Left ventricle myocardium inferior (tissue), 1 donor: ENCODE measurements around the gene C1orf122. TPM values are rescaled to one million over a fixed set of nuclear protein-coding genes. Genes with fewer than 3 reads are reported as not detected.

ENCODE experiments used
- DNase-seq: peaks from one replicate; pipeline ENCODE4 v3.0.0-alpha.2; 2020
- H3K27ac ChIP-seq: fragments of 200-600 bp; replicated peaks from 2 replicates; pipeline ENCODE4 v1.8.0; 2021
- H3K27me3 ChIP-seq: fragments of 200-600 bp; 2 replicates; pipeline ENCODE4 v1.8.0; 2021; ENCODE audit warnings: low read depth
- H3K36me3 ChIP-seq: fragments of 200-600 bp; 2 replicates; pipeline ENCODE4 v1.8.0; 2021
- H3K4me1 ChIP-seq: fragments of 200-600 bp; 2 replicates; pipeline ENCODE4 v1.8.0; 2021
- H3K4me3 ChIP-seq: fragments of 200-600 bp; 2 replicates; pipeline ENCODE4 v1.8.0; 2021; ENCODE audit warnings: mild to moderate bottlenecking, moderate library complexity
- H3K9me3 ChIP-seq: fragments of 200-600 bp; replicated peaks from 2 replicates; pipeline ENCODE4 v1.8.0; 2021
- CTCF ChIP-seq: fragments of 200-600 bp; IDR thresholded peaks from 2 replicates; pipeline ENCODE4 v1.8.0; 2021; ENCODE audit warnings: antibody characterized with exemption, mild to moderate bottlenecking, borderline replicate concordance
- intact Hi-C: fragments of 100-400 bp; cut with micrococcal nuclease; formaldehyde crosslinking; loops from one replicate; pipeline ENCODE4 v1.11.0; 2022
- total RNA-seq: library from RNA; stranded (reverse); fragmentation: NEBNext Ultra II Directional; extraction: Animal tissue kit (Norgen Biotek cat#: 25700); gene quantifications from one replicate; pipeline ENCODE4 v1.2.1, GENCODE V29; 2021
- donor health status: DM: no; HTN: yes; CAD: no; lungs with severe emphysema.

C1orf122 gene
- total RNA-seq, 1 donor from 2014 or later = 47.3 TPM

- no peaks in the 10 kb centered on the region for H3K9me3 ChIP-seq
- no peak overlapping the region for H3K27ac ChIP-seq
- no peak overlapping the region for H3K4me3 ChIP-seq
- H3K4me1 ChIP-seq = peaks cover 63% of the 10 kb centered on the region
- peaks cover 12% of the 10 kb centered on the region for H3K36me3 ChIP-seq
- DNase-seq = no peak
- no peaks in the 10 kb centered on the region for H3K27me3 ChIP-seq
- intact Hi-C loops = no loop called here
- no peak for TF ChIP-seq CTCF
Observed at GRCh38 chr1:37850352-37850955, 42.9 kb downstream of the C1orf122 start.

DNA sequence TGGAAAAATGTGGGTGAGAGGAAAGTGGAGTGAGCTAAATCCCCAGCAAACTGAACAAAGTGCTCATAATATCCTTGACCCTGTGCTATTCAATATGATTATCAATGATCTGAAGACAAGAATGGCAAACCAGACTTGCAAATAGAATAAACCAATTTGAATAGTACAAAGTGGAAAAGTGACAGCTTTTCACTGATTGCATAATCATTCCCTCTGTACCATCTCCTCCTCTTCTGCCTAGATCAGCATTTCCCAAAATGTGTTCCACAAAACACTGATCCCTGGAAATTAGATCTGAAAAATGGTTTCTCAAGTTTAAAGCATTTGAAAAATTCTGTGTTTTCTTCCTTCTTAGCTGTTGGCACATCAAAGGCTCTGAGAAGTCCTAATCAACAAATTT lies 43.7 kb downstream of the C1orf122 start:
- DNase-seq = no peak
- Histone ChIP-seq H3K27ac (peak overlapping the region; percentile 1), H3K4me1 (peaks cover 65% of the 10 kb centered on the region), H3K27me3 (no peaks in the 10 kb centered on the region), H3K9me3 (no peaks in the 10 kb centered on the region), H3K4me3 (no peak overlapping the region), H3K36me3 (peaks cover 16% of the 10 kb centered on the region)
- intact Hi-C loops = no loop called here
- TF ChIP-seq CTCF = no peak

DNA sequence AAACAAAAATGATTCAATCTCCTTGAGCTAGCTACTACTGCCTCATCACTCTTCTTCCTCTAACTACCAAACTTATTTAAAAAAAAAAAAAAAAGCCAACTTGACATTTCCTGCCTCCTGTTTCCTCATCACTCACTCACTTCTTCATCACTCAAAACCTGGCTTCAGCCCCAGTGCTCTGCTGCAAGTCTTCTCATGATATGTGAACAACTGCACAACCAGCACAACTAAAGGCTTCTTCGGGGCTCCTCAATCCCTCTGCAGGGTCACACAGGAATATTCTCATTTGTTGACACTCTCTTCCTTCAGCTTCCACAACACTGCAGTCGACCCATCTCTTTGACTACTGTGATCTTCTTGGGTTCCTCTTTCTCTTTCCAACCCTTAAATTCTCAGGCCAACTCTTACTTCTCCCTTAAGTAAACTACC lies 44.2 kb downstream of the C1orf122 start:
- no peak for DNase-seq
- Histone ChIP-seq H3K4me3 (no peak overlapping the region), H3K36me3 (peaks cover 21% of the 10 kb centered on the region), H3K27ac (peak overlapping the region; percentile 1), H3K4me1 (peaks cover 70% of the 10 kb centered on the region), H3K27me3 (no peaks in the 10 kb centered on the region), H3K9me3 (no peaks in the 10 kb centered on the region)
- no peak for TF ChIP-seq CTCF
- intact Hi-C loops = no loop called here

GRCh38 chr1:37853157-37853556 lies 45.6 kb downstream of the C1orf122 start:
- H3K9me3 ChIP-seq = no peaks in the 10 kb centered on the region
- no peak overlapping the region for H3K4me3 ChIP-seq
- TF ChIP-seq CTCF = no peak
- peaks cover 28% of the 10 kb centered on the region for H3K36me3 ChIP-seq
- no peak overlapping the region for H3K27ac ChIP-seq
- peaks cover 84% of the 10 kb centered on the region for H3K4me1 ChIP-seq
- DNase-seq = no peak
- H3K27me3 ChIP-seq = no peaks in the 10 kb centered on the region
- intact Hi-C loops = no loop called here

DNA sequence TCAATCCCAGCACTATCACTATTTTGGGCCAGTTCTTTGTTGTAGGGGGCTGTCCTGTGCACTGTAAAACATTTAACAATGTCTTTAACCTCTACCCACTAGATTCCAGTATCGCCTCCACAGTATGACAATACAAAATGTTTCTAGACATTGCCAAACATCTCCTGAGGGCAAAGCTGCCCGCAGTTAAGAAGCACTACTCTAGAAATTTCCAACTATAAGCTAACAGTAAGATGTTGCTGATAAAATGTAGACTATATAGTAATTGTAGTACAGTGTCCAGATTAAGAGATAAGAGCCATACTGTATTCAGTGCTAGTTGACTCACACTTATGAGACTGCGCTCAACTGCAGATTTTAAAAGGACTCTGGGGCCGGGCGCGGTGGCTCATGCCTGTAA lies 46.8 kb downstream of the C1orf122 start:
- H3K4me1 ChIP-seq = peaks cover 96% of the 10 kb centered on the region
- intact Hi-C loops = no loop called here
- no peaks in the 10 kb centered on the region for H3K27me3 ChIP-seq

More for the DNA sequence above, 46.8 kb downstream of the C1orf122 start:
- no peak for TF ChIP-seq CTCF
- no peak for DNase-seq
- no peak overlapping the region for H3K4me3 ChIP-seq
- no peak overlapping the region for H3K27ac ChIP-seq
- H3K36me3 ChIP-seq = peaks cover 28% of the 10 kb centered on the region
- no peaks in the 10 kb centered on the region for H3K9me3 ChIP-seq

Other genes starting within 250 kb of the C1orf122 start
- gene GNL2, start 211.9 kb upstream of the C1orf122 start, total RNA-seq = 20.1 TPM
- gene RSPO1, start 172.9 kb upstream of the C1orf122 start, total RNA-seq = not detected
- 0.33 TPM for gene CDCA8, start 115.3 kb upstream of the C1orf122 start, total RNA-seq
- 0.14 TPM for gene EPHA10, start 42.7 kb upstream of the C1orf122 start, total RNA-seq
- 1.9 TPM for gene MANEAL, start 13.9 kb upstream of the C1orf122 start, total RNA-seq
- 5.7 TPM for gene YRDC, start 418 bp downstream of the C1orf122 start, total RNA-seq
- gene MTF1, start 51.8 kb downstream of the C1orf122 start, total RNA-seq = 11.3 TPM
- 10.9 TPM for gene INPP5B, start 139.3 kb downstream of the C1orf122 start, total RNA-seq
- gene SF3A3, start 182.2 kb downstream of the C1orf122 start, total RNA-seq = 29.5 TPM
- 15.8 TPM for gene FHL3, start 197.7 kb downstream of the C1orf122 start, total RNA-seq
- 39.6 TPM for gene UTP11, start 204.9 kb downstream of the C1orf122 start, total RNA-seq
- gene POU3F1, start 239.0 kb downstream of the C1orf122 start, total RNA-seq = 0.11 TPM